Spleen (tissue), 7 donors: Measurements from ENCODE around the gene FILIP1L.

Experiments
- POLR2A ChIP-seq, 3 donors: fragments of 450-650 bp; IDR thresholded peaks; one replicate each; pipeline ENCODE4 v1.5.1; 2017; ENCODE audit warnings: antibody characterized with exemption in 3 of 3, mild to moderate bottlenecking in 1 of 3
- POLR2AphosphoS5 ChIP-seq, 3 donors: sonication (generic); formaldehyde crosslinking; IDR thresholded peaks; one replicate each; pipeline ENCODE4 v1.5.1; 2017; ENCODE audit warnings: antibody characterized with exemption in 3 of 3
- TF ChIP-seq, protein P1 (sequence below), 11 experiments: fragments of 200-600 bp in 7 of 11; fragments of 450-650 bp in 4 of 11; sonication (generic) in 4 of 11; IDR thresholded peaks in 8 of 11; conservative IDR thresholded peaks in 3 of 11; 1 replicate in 7 of 11; 2 replicates in 4 of 11; pipeline versions ENCODE4 v1.4.0 to v1.8.0; 2016 to 2021; ENCODE audit warnings: antibody characterized with exemption in 11 of 11, inconsistent platforms in 4 of 11, mild to moderate bottlenecking in 1 of 11
- donor health status: DM: no; HTN: no; CAD: no; lungs with moderate emphysema.
- donor health status: DM: no; HTN: no; CAD: no.
- donor health status: DM: no; HTN: no; CAD: no.

DNA sequence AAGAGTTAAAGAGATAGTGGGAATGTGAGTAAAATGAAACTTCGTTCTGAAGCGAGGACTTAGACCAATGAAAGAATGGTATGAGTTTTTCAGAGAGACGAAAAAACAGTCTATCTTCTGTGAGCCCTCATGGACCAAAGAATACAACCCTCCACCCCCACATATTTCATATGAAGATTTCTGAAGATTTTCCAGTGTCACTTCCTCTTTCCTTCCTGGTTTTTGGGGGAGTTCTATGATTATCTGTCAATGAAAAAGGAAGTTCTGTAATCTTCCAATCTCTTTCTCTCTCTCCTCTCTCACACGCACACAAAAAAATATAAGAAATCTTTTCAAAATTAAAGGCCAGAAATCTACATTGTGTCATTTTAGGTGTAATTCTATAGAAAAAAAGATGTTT, 269.0 kb downstream of the FILIP1L start:
- TF ChIP-seq, protein P1, sequence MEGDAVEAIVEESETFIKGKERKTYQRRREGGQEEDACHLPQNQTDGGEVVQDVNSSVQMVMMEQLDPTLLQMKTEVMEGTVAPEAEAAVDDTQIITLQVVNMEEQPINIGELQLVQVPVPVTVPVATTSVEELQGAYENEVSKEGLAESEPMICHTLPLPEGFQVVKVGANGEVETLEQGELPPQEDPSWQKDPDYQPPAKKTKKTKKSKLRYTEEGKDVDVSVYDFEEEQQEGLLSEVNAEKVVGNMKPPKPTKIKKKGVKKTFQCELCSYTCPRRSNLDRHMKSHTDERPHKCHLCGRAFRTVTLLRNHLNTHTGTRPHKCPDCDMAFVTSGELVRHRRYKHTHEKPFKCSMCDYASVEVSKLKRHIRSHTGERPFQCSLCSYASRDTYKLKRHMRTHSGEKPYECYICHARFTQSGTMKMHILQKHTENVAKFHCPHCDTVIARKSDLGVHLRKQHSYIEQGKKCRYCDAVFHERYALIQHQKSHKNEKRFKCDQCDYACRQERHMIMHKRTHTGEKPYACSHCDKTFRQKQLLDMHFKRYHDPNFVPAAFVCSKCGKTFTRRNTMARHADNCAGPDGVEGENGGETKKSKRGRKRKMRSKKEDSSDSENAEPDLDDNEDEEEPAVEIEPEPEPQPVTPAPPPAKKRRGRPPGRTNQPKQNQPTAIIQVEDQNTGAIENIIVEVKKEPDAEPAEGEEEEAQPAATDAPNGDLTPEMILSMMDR (IDR thresholded peaks at IDR 0.05 in 8 of 11, conservative IDR thresholded peaks at IDR 0.05 in 3 of 11), result no peak
- no peak for TF ChIP-seq POLR2A (IDR thresholded peaks at IDR 0.05)
- no peak for TF ChIP-seq POLR2AphosphoS5 (IDR thresholded peaks at IDR 0.05)
